IPS DF 19.7 (cell line): ENCODE measurements around the gene CYB561.

Experiments used
- DNase-seq: peaks from one replicate; pipeline ENCODE4 v3.0.0-alpha.2; 2013; ENCODE audit warnings: low read depth, low spot score

CYB561 gene

GRCh38 chr17:63412234-63412633, 33.9 kb downstream of the CYB561 start:
- no peak for DNase-seq

GRCh38 chr17:63407741-63408330, 38.3 kb downstream of the CYB561 start:
- DNase-seq: no peak

- peak; percentile 73 for DNase-seq
Observed at GRCh38 chr17:63406689-63407330, 39.3 kb downstream of the CYB561 start.

- DNase-seq: no peak
Observed at GRCh38 chr17:63405741-63406261, 40.3 kb downstream of the CYB561 start.

GRCh38 chr17:63405020-63405419, 41.1 kb downstream of the CYB561 start:
- DNase-seq: no peak

GRCh38 chr17:63402431-63403212, 43.5 kb downstream of the CYB561 start:
- no peak for DNase-seq

- DNase-seq: no peak
Observed at GRCh38 chr17:63399856-63400255, 46.2 kb downstream of the CYB561 start.

- DNase-seq: no peak
Observed at GRCh38 chr17:63399316-63399715, 46.8 kb downstream of the CYB561 start.

- no peak for DNase-seq
Observed at GRCh38 chr17:63398680-63399079, 47.4 kb downstream of the CYB561 start.

GRCh38 chr17:63395075-63395805, 50.9 kb downstream of the CYB561 start:
- DNase-seq: no peak

- DNase-seq: no peak
Observed at GRCh38 chr17:63390090-63390489, 56.0 kb downstream of the CYB561 start.

GRCh38 chr17:63387656-63388340, 58.3 kb downstream of the CYB561 start:
- no peak for DNase-seq

- DNase-seq: no peak
Observed at GRCh38 chr17:63382826-63383225, 63.3 kb downstream of the CYB561 start.
